Glutamatergic neuron (in vitro differentiated cells): ENCODE measurements around the gene RFX7. TPM values are rescaled to one million over a fixed set of nuclear protein-coding genes. Genes with fewer than 3 reads are reported as not detected.

ENCODE experiments used
- DNase-seq: peaks from one replicate; pipeline ENCODE4 v3.0.0; 2022
- H3K27ac Mint-ChIP-seq: one replicate; pipeline ENCODE4 v1.8.0; 2020; ENCODE audit warnings: mild to moderate bottlenecking, mixed read lengths, inconsistent platforms; ENCODE audit not compliant: unreplicated experiment
- H3K27me3 Mint-ChIP-seq: one replicate; pipeline ENCODE4 v1.8.0; 2020; ENCODE audit warnings: mild to moderate bottlenecking, moderate library complexity, mixed read lengths, inconsistent platforms; ENCODE audit not compliant: unreplicated experiment
- H3K36me3 Mint-ChIP-seq: one replicate; pipeline ENCODE4 v1.8.0; 2020; ENCODE audit warnings: mild to moderate bottlenecking, mixed read lengths, inconsistent platforms; ENCODE audit not compliant: unreplicated experiment
- H3K4me1 Mint-ChIP-seq: one replicate; pipeline ENCODE4 v1.8.0; 2020; ENCODE audit warnings: mild to moderate bottlenecking, low read depth, mixed read lengths, inconsistent platforms; ENCODE audit not compliant: unreplicated experiment
- H3K4me3 Mint-ChIP-seq: one replicate; pipeline ENCODE4 v1.8.0; 2020; ENCODE audit warnings: mild to moderate bottlenecking, mixed read lengths, inconsistent platforms; ENCODE audit not compliant: unreplicated experiment
- H3K9me3 Mint-ChIP-seq: one replicate; pipeline ENCODE4 v1.8.0; 2020; ENCODE audit warnings: mild to moderate bottlenecking, moderate library complexity, mixed read lengths, inconsistent platforms; ENCODE audit not compliant: unreplicated experiment
- total RNA-seq: library from RNA; stranded (reverse); fragmentation: NEBNext Ultra II Directional; extraction: Animal tissue kit (Norgen Biotek cat#: 25700); gene quantifications from one replicate; pipeline ENCODE4 v1.2.1, GENCODE V29; 2021; ENCODE audit not compliant: unreplicated experiment
- TF ChIP-seq, protein P1 (sequence below): fragments of 200-600 bp; sonication (generic); IDR thresholded peaks from one replicate; pipeline ENCODE4 v1.5.0; 2021; ENCODE audit not compliant: partially characterized antibody, unreplicated experiment

Gene RFX7
- total RNA-seq, 1 donor from 2014 or later = 34.1 TPM

DNA sequence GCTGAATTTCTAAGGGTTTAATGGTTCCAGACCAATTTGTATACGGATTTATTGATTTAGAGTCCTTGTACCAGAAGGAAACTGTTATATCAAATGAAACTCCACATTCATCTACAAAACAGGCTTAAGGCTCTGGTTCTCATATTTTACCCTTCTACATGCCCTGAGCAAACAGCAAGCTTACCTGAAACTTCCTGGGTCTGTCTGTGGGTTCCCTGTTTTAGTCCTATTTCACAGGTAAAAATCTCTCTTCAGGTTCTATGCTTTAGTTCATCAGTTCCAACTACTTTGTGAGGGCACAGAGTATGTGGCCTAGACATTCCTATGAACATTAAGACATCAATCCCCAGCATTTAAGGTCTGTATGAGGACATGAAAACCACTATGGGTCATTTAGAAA is 57.7 kb downstream of the RFX7 start:
- TF ChIP-seq, protein P1, sequence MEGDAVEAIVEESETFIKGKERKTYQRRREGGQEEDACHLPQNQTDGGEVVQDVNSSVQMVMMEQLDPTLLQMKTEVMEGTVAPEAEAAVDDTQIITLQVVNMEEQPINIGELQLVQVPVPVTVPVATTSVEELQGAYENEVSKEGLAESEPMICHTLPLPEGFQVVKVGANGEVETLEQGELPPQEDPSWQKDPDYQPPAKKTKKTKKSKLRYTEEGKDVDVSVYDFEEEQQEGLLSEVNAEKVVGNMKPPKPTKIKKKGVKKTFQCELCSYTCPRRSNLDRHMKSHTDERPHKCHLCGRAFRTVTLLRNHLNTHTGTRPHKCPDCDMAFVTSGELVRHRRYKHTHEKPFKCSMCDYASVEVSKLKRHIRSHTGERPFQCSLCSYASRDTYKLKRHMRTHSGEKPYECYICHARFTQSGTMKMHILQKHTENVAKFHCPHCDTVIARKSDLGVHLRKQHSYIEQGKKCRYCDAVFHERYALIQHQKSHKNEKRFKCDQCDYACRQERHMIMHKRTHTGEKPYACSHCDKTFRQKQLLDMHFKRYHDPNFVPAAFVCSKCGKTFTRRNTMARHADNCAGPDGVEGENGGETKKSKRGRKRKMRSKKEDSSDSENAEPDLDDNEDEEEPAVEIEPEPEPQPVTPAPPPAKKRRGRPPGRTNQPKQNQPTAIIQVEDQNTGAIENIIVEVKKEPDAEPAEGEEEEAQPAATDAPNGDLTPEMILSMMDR = no peak
- Mint-ChIP-seq H3K27me3 (no peaks in the 10 kb centered on the region), H3K4me3 (no peak overlapping the region), H3K36me3 (peaks cover 3% of the 10 kb centered on the region), H3K27ac (no peak overlapping the region), H3K9me3 (no peaks in the 10 kb centered on the region), H3K4me1 (peaks cover 7% of the 10 kb centered on the region)
- DNase-seq = no peak

DNA sequence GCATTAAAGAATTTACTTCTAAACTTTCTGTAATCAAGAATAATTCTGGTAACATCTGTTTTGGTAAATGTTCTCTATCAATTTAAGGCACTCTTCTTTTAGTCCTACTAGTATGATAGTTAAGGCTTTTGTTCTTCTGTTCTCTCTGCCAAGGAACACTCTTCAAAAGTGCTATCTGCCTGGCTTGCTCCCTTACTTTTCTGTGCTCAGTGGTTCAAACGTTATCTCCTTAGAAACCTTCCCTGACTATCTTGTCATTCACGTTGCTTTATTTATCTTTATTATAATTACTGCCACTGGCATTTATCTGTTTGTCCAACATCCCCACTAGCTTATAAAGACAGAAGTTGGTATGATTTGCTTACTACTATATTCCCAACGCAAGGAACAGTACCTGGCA is 59.2 kb downstream of the RFX7 start:
- Mint-ChIP-seq H3K36me3 (peaks cover 3% of the 10 kb centered on the region), H3K4me1 (peaks cover 4% of the 10 kb centered on the region), H3K27ac (no peak overlapping the region), H3K4me3 (no peak overlapping the region), H3K9me3 (no peaks in the 10 kb centered on the region), H3K27me3 (no peaks in the 10 kb centered on the region)
- DNase-seq = no peak
- TF ChIP-seq, protein P1 = no peak

DNA sequence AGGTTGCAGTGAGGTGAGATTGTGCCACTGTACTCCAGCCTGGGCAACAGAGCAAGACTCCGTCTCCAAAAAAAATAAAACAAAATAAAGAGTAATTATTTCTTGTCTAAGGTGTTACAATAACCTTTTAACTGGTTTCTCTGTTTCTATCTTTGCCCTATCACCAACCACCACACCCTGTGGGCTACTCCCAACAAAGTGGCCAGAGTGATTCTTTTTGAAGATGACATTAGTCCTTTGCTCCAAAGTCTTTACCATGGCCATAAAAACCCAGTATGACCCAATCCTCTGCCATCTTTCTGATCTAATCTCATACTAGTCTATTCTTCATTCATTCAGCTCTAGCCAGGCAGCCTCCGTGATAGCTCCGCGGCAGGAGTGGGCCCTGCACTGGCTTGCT is 62.8 kb downstream of the RFX7 start:
- H3K27me3 Mint-ChIP-seq = no peaks in the 10 kb centered on the region
- no peak overlapping the region for H3K4me3 Mint-ChIP-seq
- no peaks in the 10 kb centered on the region for H3K4me1 Mint-ChIP-seq
- DNase-seq = no peak
- peaks cover 3% of the 10 kb centered on the region for H3K36me3 Mint-ChIP-seq
- no peak overlapping the region for H3K27ac Mint-ChIP-seq
- TF ChIP-seq, protein P1 = no peak
- no peaks in the 10 kb centered on the region for H3K9me3 Mint-ChIP-seq

DNA sequence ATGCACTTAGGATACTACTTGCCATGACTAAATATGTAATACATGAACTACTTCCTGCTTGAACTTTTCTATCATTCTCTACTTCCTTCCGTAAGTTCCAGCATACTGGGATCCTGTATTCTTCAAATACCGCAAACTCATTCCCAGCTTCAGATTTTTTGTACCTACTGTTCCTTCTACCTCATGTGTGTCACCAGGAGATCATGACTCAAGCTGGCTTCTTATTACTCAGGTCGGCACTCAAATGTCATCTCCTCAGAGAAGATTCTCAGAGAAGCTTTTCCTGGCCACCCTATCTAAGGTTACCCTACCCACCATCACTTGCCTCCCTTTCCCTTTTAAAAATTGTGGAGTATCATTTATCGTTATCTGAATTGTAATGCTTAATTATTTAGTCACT is 66.7 kb downstream of the RFX7 start:
- Mint-ChIP-seq H3K27ac (no peak overlapping the region), H3K36me3 (no peaks in the 10 kb centered on the region), H3K9me3 (no peaks in the 10 kb centered on the region), H3K27me3 (no peaks in the 10 kb centered on the region), H3K4me3 (no peak overlapping the region), H3K4me1 (no peaks in the 10 kb centered on the region)
- no peak for DNase-seq
- TF ChIP-seq, protein P1 = no peak

DNA sequence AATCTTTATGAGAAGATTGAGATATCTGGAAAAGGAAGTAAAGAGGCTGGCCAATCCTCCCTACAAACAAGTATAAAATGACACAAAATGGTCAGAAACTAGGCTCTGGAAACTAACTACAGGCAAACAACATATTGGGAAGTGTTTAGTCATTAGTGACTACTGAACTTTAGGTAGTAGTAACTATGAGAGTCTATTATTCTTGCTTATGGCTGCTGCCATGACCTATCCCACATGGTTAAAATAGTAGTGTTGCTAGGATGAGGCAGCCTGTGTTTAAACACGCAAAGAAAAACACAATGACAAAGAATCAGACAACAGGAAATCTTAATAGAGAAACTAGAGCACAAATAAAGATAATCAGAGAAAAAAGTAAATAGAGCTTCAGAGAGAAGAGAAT is 67.9 kb downstream of the RFX7 start:
- no peaks in the 10 kb centered on the region for H3K4me1 Mint-ChIP-seq
- H3K4me3 Mint-ChIP-seq = no peak overlapping the region
- no peaks in the 10 kb centered on the region for H3K27me3 Mint-ChIP-seq
- DNase-seq = no peak
- no peak overlapping the region for H3K27ac Mint-ChIP-seq
- no peaks in the 10 kb centered on the region for H3K9me3 Mint-ChIP-seq
- no peaks in the 10 kb centered on the region for H3K36me3 Mint-ChIP-seq
- TF ChIP-seq, protein P1 = no peak
